Sigmoid colon (tissue), 7 donors: ENCODE measurements around the gene MEPCE. TPM values are rescaled to one million over a fixed set of nuclear protein-coding genes. Genes with fewer than 3 reads are reported as not detected.

Experiments
- DNase-seq: peaks from one replicate; pipeline ENCODE4 v3.0.0-alpha.2; 2019
- H3K27ac ChIP-seq, 4 donors: fragments of 200-600 bp; sonication (generic); one replicate each; pipeline ENCODE4 v1.5.1; 2016 to 2019; ENCODE audit warnings: mild to moderate bottlenecking in 1 of 4
- H3K27me3 ChIP-seq, 3 donors: fragments of 200-600 bp; sonication (generic); one replicate each; pipeline ENCODE4 v1.5.1; 2019; ENCODE audit warnings: mild to moderate bottlenecking in 1 of 3
- H3K36me3 ChIP-seq, 4 donors: fragments of 200-600 bp; sonication (generic); one replicate each; pipeline ENCODE4 v1.5.1; 2016 to 2019
- H3K4me1 ChIP-seq, 4 donors: fragments of 200-600 bp; sonication (generic); one replicate each; pipeline ENCODE4 v1.5.1; 2017 to 2019
- H3K4me3 ChIP-seq, 4 donors: fragments of 200-600 bp; sonication (generic); one replicate each; pipeline ENCODE4 v1.5.1; 2017 to 2019; ENCODE audit warnings: mild to moderate bottlenecking in 2 of 4, moderate library complexity in 1 of 4
- H3K9me3 ChIP-seq, 4 donors: fragments of 200-600 bp in 3 of 4; sonication (generic) in 3 of 4; one replicate each; pipeline versions ENCODE4 v1.5.1 to v1.6.1; 2013 to 2019
- CTCF ChIP-seq, 4 experiments: fragments of 450-650 bp in 3 of 4; fragments of 200-600 bp in 1 of 4; IDR thresholded peaks; one replicate each; pipeline ENCODE4 v1.5.1; 2016 to 2019; ENCODE audit warnings: antibody characterized with exemption in 4 of 4, mild to moderate bottlenecking in 3 of 4, moderate library complexity in 2 of 4
- EP300 ChIP-seq, 4 donors: sonication (generic); formaldehyde crosslinking; IDR thresholded peaks; one replicate each; pipeline ENCODE4 v1.6.1; 2017; ENCODE audit warnings: antibody characterized with exemption in 4 of 4
- POLR2A ChIP-seq, 2 donors: fragments of 450-650 bp; IDR thresholded peaks; one replicate each; pipeline ENCODE4 v1.6.1; 2016; ENCODE audit warnings: antibody characterized with exemption in 2 of 2, mild to moderate bottlenecking in 2 of 2, moderate library complexity in 2 of 2
- POLR2AphosphoS5 ChIP-seq, 4 donors: sonication (generic); formaldehyde crosslinking; IDR thresholded peaks; one replicate each; pipeline ENCODE4 v1.6.1; 2017; ENCODE audit warnings: antibody characterized with exemption in 4 of 4
- WGBS, 2 donors: extraction: QIAGEN DNeasy Blood & Tissue Kit; methylation state at CpG; one replicate each; pipeline ENCODE4 v1.1.7; 2013; 5-methylcytosine and 5-hydroxymethylcytosine counted together
- intact Hi-C: fragments of 100-400 bp; cut with DNase I; formaldehyde crosslinking; loops from one replicate; pipeline ENCODE4 v1.15.1; 2023
- polyA plus RNA-seq, 3 donors: library from polyadenylated mRNA; stranded (reverse); fragments of 200-250 nt; gene quantifications; one replicate each; pipeline ENCODE4 v1.2.3, GENCODE V29; 2013
- total RNA-seq, 4 donors: library from RNA; depleted of rRNA; stranded (reverse); fragments of >200 nt; gene quantifications; one replicate each; pipeline ENCODE4 v1.1.0, GENCODE V29; 2016
- donor health status: healthy with polysubstance abuse.
- donor health status: Bipolar disorder and iron deficiency.
- donor health status: healthy.

Gene MEPCE
- total and polyA plus RNA-seq, 7 donors, result 18.0 to 32.1 (median 24.9) TPM

- H3K27ac ChIP-seq, result no peak overlapping the region
- 39 to 83% methylated on average over 1 of the region's 1 CpG for WGBS, 2 donors
- no peak for DNase-seq
- peaks cover 0 to 11% (median 4%) of the 10 kb centered on the region in 4 donors for H3K4me1 ChIP-seq
- no peak overlapping the region for H3K4me3 ChIP-seq
- H3K9me3 ChIP-seq, result no peaks in the 10 kb centered on the region
- H3K27me3 ChIP-seq, result no peaks in the 10 kb centered on the region
- intact Hi-C loops, result no loop called here
- H3K36me3 ChIP-seq, result peaks cover 0 to 12% (median 0%) of the 10 kb centered on the region in 4 donors
- TF ChIP-seq CTCF (IDR thresholded peaks at IDR 0.05) (no peak), POLR2AphosphoS5 (IDR thresholded peaks at IDR 0.05) (no peak), EP300 (IDR thresholded peaks at IDR 0.05) (no peak), POLR2A (IDR thresholded peaks at IDR 0.05) (no peak)
These were observed 4.3 kb upstream of the MEPCE start for GRCh38 chr7:100425347-100425746.

GRCh38 chr7:100426516-100426915, 3.1 kb upstream of the MEPCE start:
- Histone ChIP-seq H3K4me3 (no peak overlapping the region), H3K27ac (no peak overlapping the region), H3K4me1 (peaks cover 0 to 22% (median 16%) of the 10 kb centered on the region in 4 donors), H3K36me3 (peaks cover 0 to 13% (median 0%) of the 10 kb centered on the region in 4 donors), H3K27me3 (no peaks in the 10 kb centered on the region), H3K9me3 (no peaks in the 10 kb centered on the region)
- intact Hi-C loops, result no loop called here
- no peak for TF ChIP-seq CTCF (IDR thresholded peaks at IDR 0.05)
- no peak for DNase-seq

GRCh38 chr7:100427762-100428198, 1.9 kb upstream of the MEPCE start:
- peaks cover 0 to 35% (median 29%) of the 10 kb centered on the region in 4 donors for H3K4me1 ChIP-seq
- H3K27ac ChIP-seq, result peak overlapping the region; percentile 91 to 100 (median 99)
- H3K36me3 ChIP-seq, result peaks cover 0 to 16% (median under 1%) of the 10 kb centered on the region in 4 donors

GRCh38 chr7:100428199-100428966, 1.2 kb upstream of the MEPCE start, which contains the start of gene ZCWPW1:
Gene ZCWPW1, minus strand, starts transcription at chr7:100428703. Its CDS starts 8,054 bp downstream, at chr7:100420649.
- H3K9me3 ChIP-seq, result no peaks in the 10 kb centered on the region
- H3K4me3 ChIP-seq, result peak within 1 kb of the TSS; percentile 61 to 98 (median 88)
- peak within 1 kb of the TSS; percentile 91 to 100 (median 99) for H3K27ac ChIP-seq
- TF ChIP-seq POLR2A (IDR thresholded peaks at IDR 0.05) (peak; percentile 100), CTCF (IDR thresholded peaks at IDR 0.05) (no peak), EP300 (IDR thresholded peaks at IDR 0.05) (peak in 1 of 4 donors; percentile 8), POLR2AphosphoS5 (IDR thresholded peaks at IDR 0.05) (peak; percentile 99 to 100 (median 100))
- 1% methylated on average over 66 of the region's 66 CpGs for WGBS, 2 donors
- intact Hi-C loops, result no loop called here
- H3K27me3 ChIP-seq, result no peaks in the 10 kb centered on the region
- DNase-seq, result peak; percentile 99
- peaks cover 0 to 35% (median 30%) of the 10 kb centered on the region in 4 donors for H3K4me1 ChIP-seq
- H3K36me3 ChIP-seq, result peaks cover 1 to 16% (median 7%) of the 10 kb centered on the region in 4 donors

More at GRCh38 chr7:100427762-100428198, 1.9 kb upstream of the MEPCE start:
- Histone ChIP-seq H3K27me3 (no peaks in the 10 kb centered on the region), H3K4me3 (peak overlapping the region in 3 of 4 donors; percentile 61 to 90 (median 85)), H3K9me3 (no peaks in the 10 kb centered on the region)
- DNase-seq, result no peak
- 53 to 67% methylated on average over 16 of the region's 16 CpGs for WGBS, 2 donors
- TF ChIP-seq CTCF (IDR thresholded peaks at IDR 0.05) (no peak), EP300 (IDR thresholded peaks at IDR 0.05) (no peak)
- intact Hi-C loops, result no loop called here
